Ovary (tissue), 9 donors: ENCODE measurements around the gene NT5DC3. TPM values are rescaled to one million over a fixed set of nuclear protein-coding genes. Genes with fewer than 3 reads are reported as not detected.

Experiments
- DNase-seq, 5 donors: peaks; one replicate each; pipeline ENCODE4 v3.0.0-alpha.2; 2019 to 2020
- H3K27ac ChIP-seq, 2 donors: fragments of 200-600 bp; one replicate each; pipeline versions ENCODE4 v1.5.1 to v1.8.0; 2019 to 2022
- H3K27me3 ChIP-seq: fragments of 200-600 bp; one replicate; pipeline ENCODE4 v1.8.0; 2022
- H3K36me3 ChIP-seq: fragments of 200-600 bp; sonication (generic); one replicate; pipeline ENCODE4 v1.5.1; 2019
- H3K4me1 ChIP-seq: one replicate; pipeline ENCODE4 v1.8.1; 2013; ENCODE audit warnings: mild to moderate bottlenecking, moderate library complexity; ENCODE audit not compliant: insufficient read depth
- H3K4me3 ChIP-seq: fragments of 200-600 bp; sonication (generic); one replicate; pipeline ENCODE4 v1.5.1; 2017
- H3K9me3 ChIP-seq, 2 donors: fragments of 200-600 bp in 1 of 2; sonication (generic) in 1 of 2; one replicate each; pipeline versions ENCODE4 v1.5.1 to v1.8.1; 2013 to 2019; ENCODE audit warnings: mild to moderate bottlenecking in 1 of 2, moderate library complexity in 1 of 2
- CTCF ChIP-seq, 3 donors: fragments of 450-650 bp in 2 of 3; fragments of 200-600 bp in 1 of 3; IDR thresholded peaks; one replicate each; pipeline versions ENCODE4 v1.5.1 to v1.8.0; 2016 to 2022; ENCODE audit warnings: antibody characterized with exemption in 3 of 3, mild to moderate bottlenecking in 1 of 3
- EP300 ChIP-seq: sonication (generic); formaldehyde crosslinking; IDR thresholded peaks from one replicate; pipeline ENCODE4 v1.6.1; 2017; ENCODE audit warnings: antibody characterized with exemption
- POLR2A ChIP-seq: fragments of 450-650 bp; IDR thresholded peaks from one replicate; pipeline ENCODE4 v1.6.1; 2017; ENCODE audit warnings: antibody characterized with exemption, mild to moderate bottlenecking, moderate library complexity
- WGBS, 3 donors: extraction: QIAGEN DNeasy Blood & Tissue Kit in 1 of 3; methylation state at CpG; one replicate each; pipeline versions ENCODE4 v1.1.5 to v1.1.7; 2013 to 2017; 5-methylcytosine and 5-hydroxymethylcytosine counted together
- intact Hi-C, 4 donors: fragments of 100-400 bp; cut with DNase I; formaldehyde crosslinking; loops; one replicate each; pipeline versions ENCODE4 v1.11.0 to v1.15.1; 2022 to 2023
- polyA plus RNA-seq, 2 donors: library from polyadenylated mRNA; stranded (reverse); fragments of 200-250 nt in 1 of 2; fragments of 350-450 nt in 1 of 2; fragmentation: Illumina TruSeq in 1 of 2; extraction: RNeasy Lipid Tissue Mini Kit (QIAGEN cat#74804) in 1 of 2; gene quantifications; one replicate each; pipeline ENCODE4 v1.2.3, GENCODE V29; 2013 to 2014
- total RNA-seq, 7 donors: library from RNA; depleted of rRNA in 2 of 7; stranded (reverse); fragments of >200 nt in 2 of 7; fragmentation: NEBNext Ultra II Directional in 3 of 7; extraction: Animal tissue kit (Norgen Biotek cat#: 25700) in 3 of 7; gene quantifications; one replicate each; pipeline versions ENCODE4 v1.1.0 to v1.2.4, GENCODE V29; 2016 to 2023
- donor health status: DM: no; HTN: no; CAD: no; lungs with moderate emphysema.
- donor health status: DM: no; HTN: no; CAD: no.
- donor health status: Bipolar disorder and iron deficiency.
- donor health status: DM: yes; HTN: yes; CAD: no.
- donor health status: DM: no; HTN: no; CAD: no.
- donor health status: DM: yes; HTN: yes; CAD: no.

The NT5DC3 gene
- total and polyA plus RNA-seq, 9 donors = 1.8 to 9.3 (median 7.1) TPM

- Histone ChIP-seq H3K9me3 (no peaks in the 10 kb centered on the region), H3K4me1 (no peaks in the 10 kb centered on the region), H3K27ac (no peak overlapping the region), H3K4me3 (no peak overlapping the region), H3K27me3 (no peaks in the 10 kb centered on the region), H3K36me3 (no peaks in the 10 kb centered on the region)
- TF ChIP-seq POLR2A = no peak
- TF ChIP-seq CTCF (IDR thresholded peaks at IDR 0.05) = no peak
- TF ChIP-seq EP300 = no peak
- intact Hi-C loops = no loop called here
- DNase-seq = no peak
These were observed 27.2 kb upstream of the NT5DC3 start for GRCh38 chr12:103868215-103868614.

- TF ChIP-seq CTCF (IDR thresholded peaks at IDR 0.05) = no peak
- no peak for TF ChIP-seq EP300
- no peak for TF ChIP-seq POLR2A
- no peaks in the 10 kb centered on the region for H3K36me3 ChIP-seq
- no peaks in the 10 kb centered on the region for H3K4me1 ChIP-seq
- no peaks in the 10 kb centered on the region for H3K27me3 ChIP-seq
- no peak overlapping the region for H3K27ac ChIP-seq
- H3K9me3 ChIP-seq = no peaks in the 10 kb centered on the region
- 82 to 91% (median 87%) methylated on average over 2 of the region's 2 CpGs for WGBS, 3 donors
- intact Hi-C loops = no loop called here
- no peak overlapping the region for H3K4me3 ChIP-seq
- DNase-seq = no peak
These were observed 24.2 kb upstream of the NT5DC3 start for GRCh38 chr12:103865151-103865730.

- H3K27ac ChIP-seq = no peak overlapping the region
- WGBS, 3 donors = 89 to 93% (median 93%) methylated on average over 6 of the region's 6 CpGs
- intact Hi-C loops = no loop called here
- H3K36me3 ChIP-seq = no peaks in the 10 kb centered on the region
- TF ChIP-seq POLR2A = no peak
- TF ChIP-seq CTCF (IDR thresholded peaks at IDR 0.05) = no peak
- no peak for TF ChIP-seq EP300
- no peak overlapping the region for H3K4me3 ChIP-seq
- H3K9me3 ChIP-seq = no peaks in the 10 kb centered on the region
- H3K4me1 ChIP-seq = peaks cover 2% of the 10 kb centered on the region
- no peak for DNase-seq
- no peaks in the 10 kb centered on the region for H3K27me3 ChIP-seq
These were observed 23.7 kb upstream of the NT5DC3 start for GRCh38 chr12:103864710-103865109.

GRCh38 chr12:103858953-103859601 lies 18.0 kb upstream of the NT5DC3 start:
- TF ChIP-seq EP300 (peak; percentile 33), CTCF (IDR thresholded peaks at IDR 0.05) (no peak)
- Histone ChIP-seq H3K36me3 (no peaks in the 10 kb centered on the region), H3K27me3 (no peaks in the 10 kb centered on the region), H3K27ac (no peak overlapping the region), H3K4me3 (no peak overlapping the region), H3K4me1 (peaks cover 6% of the 10 kb centered on the region), H3K9me3 (no peaks in the 10 kb centered on the region)
- intact Hi-C loops = no loop called here
- WGBS, 3 donors = 30 to 32% (median 32%) methylated on average over 10 of the region's 10 CpGs
- DNase-seq = peak in 4 of 5 donors; percentile 42 to 71 (median 68)
